Keratinocyte (primary cell): Measurements from ENCODE around the gene GAS5. TPM values are rescaled to one million over a fixed set of nuclear protein-coding genes. Genes with fewer than 3 reads are reported as not detected.

Source experiments
- DNase-seq: peaks from one replicate; pipeline ENCODE4 v3.0.0-alpha.2; 2011; ENCODE audit warnings: low read depth, missing footprints, low spot score
- FAIRE-seq: peaks from 2 replicates; lab custom pipeline; 2011; peaks lifted over from hg19 to GRCh38; lab: Jason Lieb, UNC
- H2AFZ ChIP-seq: 2 replicates; pipeline ENCODE4 v1.6.0; 2012; ENCODE audit warnings: low read length, control low read depth, inconsistent platforms; ENCODE audit not compliant: control insufficient read depth
- H3K27ac ChIP-seq: 2 replicates; pipeline ENCODE4 v1.5.1; 2011; ENCODE audit warnings: low read length; ENCODE audit not compliant: control insufficient read depth, insufficient read depth
- H3K27me3 ChIP-seq: 3 replicates; pipeline ENCODE4 v1.6.0; 2011; ENCODE audit warnings: low read length; ENCODE audit not compliant: control insufficient read depth, insufficient read depth; ENCODE audit errors: extremely low read depth
- H3K36me3 ChIP-seq, 2 experiments: 2 replicates in 1 of 2; 3 replicates in 1 of 2; pipeline ENCODE4 v1.5.1; 2011; ENCODE audit warnings: low read length in 2 of 2, mild to moderate bottlenecking in 1 of 2; ENCODE audit not compliant: control insufficient read depth in 2 of 2, insufficient read depth in 2 of 2; ENCODE audit errors: extremely low read depth in 1 of 2
- H3K4me1 ChIP-seq: 3 replicates; pipeline ENCODE4 v1.5.1; 2011; ENCODE audit warnings: low read length; ENCODE audit not compliant: control insufficient read depth, insufficient read depth; ENCODE audit errors: extremely low read depth
- H3K4me2 ChIP-seq: 3 replicates; pipeline ENCODE4 v1.6.0; 2011; ENCODE audit warnings: low read depth, low read length; ENCODE audit not compliant: control insufficient read depth, insufficient read depth; ENCODE audit errors: extremely low read depth
- H3K4me3 ChIP-seq, 3 experiments: fragments of 200-600 bp in 1 of 3; sonication (generic) in 1 of 3; 2 replicates in 2 of 3; 3 replicates in 1 of 3; pipeline ENCODE4 v1.5.1; 2011 to 2016; ENCODE audit warnings: low read length in 3 of 3, mild to moderate bottlenecking in 3 of 3, control low read depth in 2 of 3, inconsistent platforms in 1 of 3, low read depth in 1 of 3, mixed read lengths in 1 of 3, mixed run types in 1 of 3, moderate library complexity in 1 of 3; ENCODE audit not compliant: control insufficient read depth in 2 of 3, insufficient read depth in 2 of 3; ENCODE audit errors: extremely low read depth in 1 of 3
- H3K79me2 ChIP-seq: 2 replicates; pipeline ENCODE4 v1.6.0; 2012; ENCODE audit warnings: low read length; ENCODE audit not compliant: control insufficient read depth, insufficient read depth
- H3K9ac ChIP-seq: 3 replicates; pipeline ENCODE4 v1.6.0; 2011; ENCODE audit warnings: low read length; ENCODE audit not compliant: control insufficient read depth, insufficient read depth; ENCODE audit errors: extremely low read depth
- H3K9me1 ChIP-seq: 3 replicates; pipeline ENCODE4 v1.6.0; 2011; ENCODE audit warnings: low read length; ENCODE audit not compliant: control insufficient read depth, insufficient read depth; ENCODE audit errors: extremely low read depth
- H3K9me3 ChIP-seq: 2 replicates; pipeline ENCODE4 v1.5.1; 2012; ENCODE audit warnings: low read depth, low read length; ENCODE audit not compliant: control insufficient read depth
- H4K20me1 ChIP-seq: 3 replicates; pipeline ENCODE4 v1.6.0; 2011; ENCODE audit warnings: low read length; ENCODE audit not compliant: control insufficient read depth, insufficient read depth; ENCODE audit errors: extremely low read depth
- CTCF ChIP-seq, 3 experiments: IDR thresholded peaks in 1 of 3; conservative IDR thresholded peaks in 1 of 3; optimal IDR thresholded peaks in 1 of 3; 2 replicates in 2 of 3; 3 replicates in 1 of 3; pipeline versions ENCODE3 to v1.5.1; 2011; ENCODE audit warnings: low read length in 3 of 3, mild to moderate bottlenecking in 3 of 3, moderate library complexity in 2 of 3, control low read depth in 1 of 3, inconsistent platforms in 1 of 3; ENCODE audit not compliant: insufficient read depth in 2 of 3; ENCODE audit errors: extremely low read depth in 1 of 3
- EZH2 ChIP-seq: IDR thresholded peaks from one replicate; pipeline ENCODE4 v1.6.1; 2012; ENCODE audit warnings: inconsistent platforms, mild to moderate bottlenecking, low read length, moderate library complexity
- dilution Hi-C: fragments of 300-500 bp; cut with MboI; formaldehyde crosslinking; loops from one replicate; pipeline ENCODE4 v1.7.0; 2020; ENCODE audit warnings: low sequenced_read_pairs; ENCODE audit not compliant: extremely low pct_ligation_motif_present
- polyA plus RNA-seq, 5 experiments: library from polyadenylated mRNA; depleted of rRNA in 3 of 5; stranded (reverse) in 3 of 5; stranded (forward) in 1 of 5; unstranded in 1 of 5; fragments of >200 nt; gene quantifications; 1 replicate in 1 of 5; 2 replicates in 3 of 5; 3 replicates in 1 of 5; pipeline versions ENCODE4 v1.2.1 to v1.2.3, GENCODE V29; 2011 to 2012; ENCODE audit warnings: missing spikeins in 2 of 5, low read depth in 1 of 5, low replicate concordance in 1 of 5

GAS5 gene
- polyA plus RNA-seq, 1 donor (not counting 4 experiments of a cell fraction or from before 2014, with no cell fraction given): 1,196 TPM

- H3K9me3 ChIP-seq: no peaks in the 10 kb centered on the region
- H3K27me3 ChIP-seq: no peaks in the 10 kb centered on the region
- dilution Hi-C loops: no loop called here
- peaks cover 37% of the 10 kb centered on the region for H4K20me1 ChIP-seq
- peaks cover 32% of the 10 kb centered on the region for H3K4me1 ChIP-seq
- H3K27ac ChIP-seq: peak overlapping the region; percentile 93
- peaks cover 20 to 49% of the 10 kb centered on the region in 2 experiments for H3K36me3 ChIP-seq
- peak overlapping the region; percentile 87 to 100 (median 96) for H3K4me3 ChIP-seq
- H2AFZ ChIP-seq: no peak overlapping the region
- H3K4me2 ChIP-seq: peak overlapping the region; percentile 86
- DNase-seq (no peak), FAIRE-seq (no peak)
- TF ChIP-seq EZH2 (no peak), CTCF (optimal IDR thresholded peaks at IDR 0.05 in 1 of 3, IDR thresholded peaks at IDR 0.05 in 1 of 3, conservative IDR thresholded peaks at IDR 0.05 in 1 of 3; ENCODE audit: extremely low read depth in 1 of 3, insufficient read depth in 2 of 3, low read length in 3 of 3) (no peak)
- H3K9me1 ChIP-seq: no peaks in the 10 kb centered on the region
- peak overlapping the region; percentile 99 for H3K9ac ChIP-seq
- peaks cover 35% of the 10 kb centered on the region for H3K79me2 ChIP-seq
These were observed 1.2 kb downstream of the GAS5 start for GRCh38 chr1:173866413-173867115.

- Histone ChIP-seq H3K4me3 (peak overlapping the region; percentile 87 to 100 (median 96)), H4K20me1 (peaks cover 37% of the 10 kb centered on the region), H3K9me1 (no peaks in the 10 kb centered on the region), H3K9me3 (no peaks in the 10 kb centered on the region), H3K4me2 (peak overlapping the region; percentile 86), H3K79me2 (peaks cover 34% of the 10 kb centered on the region), H3K27me3 (no peaks in the 10 kb centered on the region), H2AFZ (no peak overlapping the region), H3K36me3 (peaks cover 18 to 47% of the 10 kb centered on the region in 2 experiments), H3K27ac (peak overlapping the region; percentile 93), H3K9ac (peak overlapping the region; percentile 99), H3K4me1 (peaks cover 30% of the 10 kb centered on the region)
- no peak for FAIRE-seq
- no peak for DNase-seq
- dilution Hi-C loops: no loop called here
- no peak for TF ChIP-seq CTCF (optimal IDR thresholded peaks at IDR 0.05 in 1 of 3, IDR thresholded peaks at IDR 0.05 in 1 of 3, conservative IDR thresholded peaks at IDR 0.05 in 1 of 3; ENCODE audit: extremely low read depth in 1 of 3, insufficient read depth in 2 of 3, low read length in 3 of 3)
- TF ChIP-seq EZH2: no peak
These were observed 2.2 kb downstream of the GAS5 start for GRCh38 chr1:173865468-173866164.
